GM12878 (cell line): ENCODE data around the gene MRPL33. TPM values are rescaled to one million over a fixed set of nuclear protein-coding genes. Genes with fewer than 3 reads are reported as not detected.

ENCODE experiments used
- ATAC-seq: fragments of 200-7000 bp; cut with Tn5 transposase; 3 replicates; pipeline ENCODE4 v1.9.1; 2020; ENCODE audit warnings: mild to moderate bottlenecking, moderate library complexity
- BruUV-seq: library from RNA; stranded (reverse); fragments of 400-500 nt; replicated peaks from 2 replicates; lab custom pipeline; 2021; lab: Mats Ljungman, UMichigan
- CTCF ChIA-PET: fragments of 300-600 bp; sonication (Branson Sonifier 250); formaldehyde crosslinking; extraction: SDS; loops from one replicate; lab custom pipeline; 2021; ENCODE audit warnings: inconsistent platforms; lab: Yijun Ruan, JAX
- POLR2A ChIA-PET: fragments of 350-600 bp; formaldehyde crosslinking; extraction: SDS; loops from one replicate; lab custom pipeline; 2021; ENCODE audit warnings: inconsistent platforms; lab: Charles Lee
- RAD21 ChIA-PET: fragments of 300-600 bp; sonication (Branson Sonifier 250); formaldehyde crosslinking; loops from one replicate; lab custom pipeline; 2023; ENCODE audit warnings: antibody characterized with exemption; ENCODE audit not compliant: unreplicated experiment; lab: Charles Lee
- SMC1A ChIA-PET: fragments of 300-600 bp; sonication (Branson Sonifier 250); formaldehyde crosslinking; loops from one replicate; lab custom pipeline; 2023; ENCODE audit not compliant: unreplicated experiment, uncharacterized antibody; lab: Charles Lee
- DNase-seq: peaks from one replicate; pipeline ENCODE4 v3.0.0-alpha.2; 2011; ENCODE audit warnings: low read depth, low spot score
- FAIRE-seq: peaks from 3 replicates; lab custom pipeline; 2011; peaks lifted over from hg19 to GRCh38; lab: Jason Lieb, UNC
- H2AFZ ChIP-seq: 2 replicates; pipeline ENCODE4 v1.6.0; 2011; ENCODE audit warnings: low read depth, low read length, control low read depth; ENCODE audit not compliant: control insufficient read depth
- H3K27ac ChIP-seq: 2 replicates; pipeline ENCODE4 v1.5.1; 2011; ENCODE audit warnings: control low read depth; ENCODE audit not compliant: control insufficient read depth, insufficient read depth
- H3K27me3 ChIP-seq, 2 experiments: replicated peaks in 1 of 2; 2 replicates each; pipeline versions ENCODE4 v1.6.0 to v1.6.1; 2011; ENCODE audit warnings: low read length in 1 of 2; ENCODE audit not compliant: control insufficient read depth in 2 of 2, insufficient read depth in 2 of 2
- H3K36me3 ChIP-seq, 2 experiments: 2 replicates each; pipeline ENCODE4 v1.5.1; 2011; ENCODE audit warnings: low read length in 1 of 2; ENCODE audit not compliant: control insufficient read depth in 2 of 2, insufficient read depth in 2 of 2
- H3K4me1 ChIP-seq: 2 replicates; pipeline ENCODE4 v1.6.1; 2011; ENCODE audit warnings: mild to moderate bottlenecking, low read length, moderate library complexity, mixed read lengths; ENCODE audit not compliant: control insufficient read depth, insufficient read depth
- H3K4me2 ChIP-seq: 2 replicates; pipeline ENCODE4 v1.6.0; 2011; ENCODE audit warnings: control low read depth; ENCODE audit not compliant: control insufficient read depth, insufficient read depth
- H3K4me3 ChIP-seq: fragments of 200-600 bp; sonication (generic); 2 replicates; pipeline ENCODE4 v1.5.1; 2016
- H3K79me2 ChIP-seq: 2 replicates; pipeline ENCODE4 v1.6.0; 2011; ENCODE audit warnings: low read length; ENCODE audit not compliant: control insufficient read depth, insufficient read depth
- H3K9ac ChIP-seq: 2 replicates; pipeline ENCODE4 v1.8.0; 2011; ENCODE audit warnings: low read length, control low read depth, mixed read lengths; ENCODE audit not compliant: control insufficient read depth, insufficient read depth
- H3K9me3 ChIP-seq: replicated peaks from 3 replicates; pipeline ENCODE4 v1.5.1; 2011; ENCODE audit warnings: mild to moderate bottlenecking, low read length; ENCODE audit not compliant: control insufficient read depth, insufficient read depth
- H4K20me1 ChIP-seq: 2 replicates; pipeline ENCODE4 v1.6.0; 2011; ENCODE audit not compliant: control insufficient read depth, insufficient read depth
- BCL11A ChIP-seq: IDR thresholded peaks from 2 replicates; pipeline ENCODE4 v1.6.1; 2011; ENCODE audit warnings: low read depth, low read length
- BMI1 ChIP-seq: fragments of 450-650 bp; IDR thresholded peaks from 2 replicates; pipeline ENCODE4 v1.6.1; 2016; ENCODE audit warnings: mild to moderate bottlenecking, moderate library complexity, borderline replicate concordance
- CBFB ChIP-seq: IDR thresholded peaks from 2 replicates; pipeline ENCODE4 v1.6.1; 2016; ENCODE audit warnings: antibody characterized with exemption, low read depth
- CHD2 ChIP-seq: IDR thresholded peaks from 2 replicates; pipeline ENCODE4 v1.6.1; 2011; ENCODE audit warnings: low read depth, low read length, improper control_type of control experiment, borderline replicate concordance
- FOXM1 ChIP-seq: IDR thresholded peaks from 2 replicates; pipeline ENCODE4 v1.6.1; 2012; ENCODE audit warnings: low read depth, mild to moderate bottlenecking, inconsistent platforms, low read length, moderate library complexity
- MTA3 ChIP-seq: IDR thresholded peaks from 2 replicates; pipeline ENCODE4 v1.6.1; 2012; ENCODE audit warnings: low read length, inconsistent platforms, borderline replicate concordance
- NFIC ChIP-seq: IDR thresholded peaks from 2 replicates; pipeline ENCODE4 v1.6.1; 2012; ENCODE audit warnings: low read depth, mild to moderate bottlenecking, inconsistent platforms, low read length, moderate library complexity
- PAX5 ChIP-seq: IDR thresholded peaks from 2 replicates; pipeline ENCODE4 v1.6.1; 2011; ENCODE audit warnings: low read depth, low read length, borderline replicate concordance
- PKNOX1 ChIP-seq: fragments of 450-650 bp; IDR thresholded peaks from 2 replicates; pipeline ENCODE4 v1.6.1; 2016; ENCODE audit warnings: mild to moderate bottlenecking
- POLR2AphosphoS5 ChIP-seq: IDR thresholded peaks from 2 replicates; pipeline ENCODE4 v1.6.1; 2011; ENCODE audit warnings: mild to moderate bottlenecking, low read length, inconsistent platforms
- RELA ChIP-seq: fragments of 450-650 bp; IDR thresholded peaks from 2 replicates; pipeline ENCODE4 v1.8.0; 2014; ENCODE audit warnings: borderline replicate concordance; ENCODE audit not compliant: partially characterized antibody
- SIN3A ChIP-seq: IDR thresholded peaks from 2 replicates; pipeline ENCODE4 v1.6.1; 2012; ENCODE audit warnings: low read depth, low read length, improper control_type of control experiment
- SKIL ChIP-seq: fragments of 450-650 bp; IDR thresholded peaks from 2 replicates; pipeline ENCODE4 v1.6.1; 2017; ENCODE audit warnings: mild to moderate bottlenecking, low read depth, inconsistent platforms; ENCODE audit not compliant: poor library complexity, severe bottlenecking
- SP1 ChIP-seq: IDR thresholded peaks from one replicate; pipeline ENCODE4 v1.6.1; 2011; ENCODE audit warnings: low read depth, low read length
- SREBF2 ChIP-seq: IDR thresholded peaks from 2 replicates; pipeline ENCODE4 v1.6.1; 2012; ENCODE audit warnings: mild to moderate bottlenecking, low read length
- SRF ChIP-seq, 2 experiments: IDR thresholded peaks; 2 replicates each; pipeline ENCODE4 v1.6.1; 2011; ENCODE audit warnings: low read depth in 2 of 2, low read length in 2 of 2, mild to moderate bottlenecking in 1 of 2, moderate library complexity in 1 of 2
- TBL1XR1 ChIP-seq: IDR thresholded peaks from 2 replicates; pipeline ENCODE4 v1.6.1; 2012; ENCODE audit warnings: low read depth, low read length, improper control_type of control experiment
- USF2 ChIP-seq: IDR thresholded peaks from 2 replicates; pipeline ENCODE4 v1.6.1; 2011; ENCODE audit warnings: low read depth, low read length, improper control_type of control experiment, borderline replicate concordance
- YBX1 ChIP-seq: fragments of 450-650 bp; IDR thresholded peaks from 2 replicates; pipeline ENCODE4 v1.6.1; 2016; ENCODE audit warnings: antibody characterized with exemption
- WGBS: methylation state at CpG from one replicate; pipeline ENCODE4 v1.1.6; 2016; ENCODE audit warnings: low lambda C conversion rate; ENCODE audit not compliant: insufficient replicate concordance, insufficient coverage; ENCODE audit errors: missing lambda C conversion rate; 5-methylcytosine and 5-hydroxymethylcytosine counted together
- in situ Hi-C: fragments of 300-500 bp; cut with MboI; formaldehyde crosslinking; loops from 9 replicates; pipeline ENCODE4 v1.14.3; 2018; ENCODE audit warnings: mixed read lengths
- intact Hi-C: fragments of 100-400 bp; cut with micrococcal nuclease; formaldehyde crosslinking; loops from one replicate; pipeline ENCODE4 v1.14.2; 2022; ENCODE audit not compliant: unreplicated experiment
- polyA plus RNA-seq, 11 experiments: library from polyadenylated mRNA; depleted of rRNA in 4 of 11; unstranded in 6 of 11; stranded (reverse) in 5 of 11; fragments of >200 nt; fragmentation: Nextera tagmentation in 4 of 11; fragmentation: Illumina TruSeq in 1 of 11; extraction: Ambion mirVana in 4 of 11; extraction: Trizol in 1 of 11; gene quantifications; 1 replicate in 1 of 11; 2 replicates in 10 of 11; pipeline versions ENCODE4 v1.2.1 to v1.2.3, GENCODE V29; 2011 to 2016; ENCODE audit warnings: inconsistent platforms in 2 of 11, missing spikeins in 2 of 11, low read depth in 1 of 11
- total RNA-seq, 4 experiments: library from RNA; depleted of rRNA in 3 of 4; stranded (reverse); fragments of >200 nt in 3 of 4; fragmentation: Illumina TruSeq in 1 of 4; extraction: Trizol in 1 of 4; gene quantifications; 2 replicates each; pipeline versions ENCODE4 v1.2.1 to v1.2.3, GENCODE V29; 2013 to 2021

The MRPL33 gene
- total and polyA plus RNA-seq, 10 of the 15 experiments (the other 5 are each of a cell fraction or from before 2014, with no cell fraction given) = 50.1 to 318 (median 160) TPM

GRCh38 chr2:27766287-27766661, 5.2 kb upstream of the MRPL33 start:
- H3K36me3 ChIP-seq = no peaks in the 10 kb centered on the region
- no peaks in the 10 kb centered on the region for H3K9me3 ChIP-seq
- no peak overlapping the region for H2AFZ ChIP-seq
- no peak for TF ChIP-seq SREBF2
- TF ChIP-seq SKIL = no peak
- no peak for TF ChIP-seq BMI1
- TF ChIP-seq PAX5 = no peak
- no peak for TF ChIP-seq MTA3
- no peak for TF ChIP-seq CHD2
- no peak for TF ChIP-seq SP1
- no peak for TF ChIP-seq SIN3A
- no peak for TF ChIP-seq BCL11A
- TF ChIP-seq POLR2AphosphoS5 = no peak
- no peak for TF ChIP-seq CBFB
- TF ChIP-seq FOXM1 = no peak
- TF ChIP-seq PKNOX1 = no peak
- no peak for TF ChIP-seq RELA
- no peak for TF ChIP-seq YBX1
- no peak for TF ChIP-seq SRF (IDR thresholded peaks at IDR 0.05; ENCODE audit: low read depth in 2 of 2, low read length in 2 of 2)
- no peak for TF ChIP-seq TBL1XR1
- no peak for TF ChIP-seq NFIC
- no peak for TF ChIP-seq USF2
- in situ Hi-C loops = no loop called here
- no peaks in the 10 kb centered on the region for H3K4me1 ChIP-seq
- no peak overlapping the region for H3K4me3 ChIP-seq
- RAD21 ChIA-PET = no interaction called here
- 33% methylated on average over 2 of the region's 2 CpGs for WGBS
- H3K27me3 ChIP-seq = peaks cover 0 to 4% of the 10 kb centered on the region in 2 experiments; a peak in 3 of 4 replicates
- FAIRE-seq (no peak), DNase-seq (no peak), ATAC-seq (no peak)
- no TSS peak for BruUV-seq
- POLR2A ChIA-PET = no interaction called here
- SMC1A ChIA-PET = no interaction called here
- CTCF ChIA-PET = no interaction called here
- H3K9ac ChIP-seq = no peak overlapping the region
- intact Hi-C loops = no loop called here
- H4K20me1 ChIP-seq = no peaks in the 10 kb centered on the region
- no peak overlapping the region for H3K4me2 ChIP-seq
- H3K27ac ChIP-seq = no peak overlapping the region
- no peaks in the 10 kb centered on the region for H3K79me2 ChIP-seq
